GM21367 (cell line): Measurements from ENCODE around the gene MT1HL1.
"Not testable (repeated sequence)": the region's sequence is repeated elsewhere in the genome, so short reads cannot be mapped to it uniquely, and the experiment has no call there.

Experiments used
- ATAC-seq: cut with Tn5 transposase; IDR thresholded peaks from one replicate; pipeline ENCODE4 v1.9.1; 2021; ENCODE audit not compliant: unreplicated experiment

MT1HL1 gene

DNA sequence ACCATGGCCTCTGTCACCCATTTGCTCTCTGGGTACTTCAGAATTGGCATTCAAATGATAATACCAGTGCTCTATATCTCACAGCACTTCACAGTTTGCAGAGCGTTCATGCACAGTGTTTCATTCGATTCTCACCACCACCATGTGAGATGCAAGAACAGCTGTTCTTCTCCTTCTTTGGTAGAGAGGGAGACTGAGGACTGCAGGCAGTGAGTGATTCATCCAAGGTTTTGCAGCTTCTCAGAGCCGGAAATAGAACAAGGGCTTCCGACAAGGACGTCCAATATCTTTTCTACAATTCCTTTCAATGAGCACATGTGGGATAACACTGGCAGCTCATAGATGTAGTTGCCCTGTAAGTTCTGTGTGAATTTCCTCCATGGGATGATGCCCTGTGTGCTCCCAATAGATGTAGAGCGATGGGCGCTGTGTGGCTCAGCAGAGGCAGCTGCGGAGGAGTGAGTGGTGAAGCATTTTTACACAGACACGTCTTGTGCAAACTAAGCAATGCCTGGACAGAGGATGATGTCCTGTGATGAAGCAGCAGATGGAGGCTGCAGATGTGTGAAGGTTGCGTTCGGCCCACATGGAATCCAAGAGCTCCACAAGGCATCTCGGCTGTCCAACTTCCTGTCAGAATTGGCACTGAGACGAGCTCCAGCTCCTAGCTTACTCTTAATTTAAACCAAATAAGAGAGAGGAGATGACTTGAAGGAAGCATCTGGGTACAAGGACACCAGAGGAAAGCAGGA lies 24.9 kb downstream of the MT1HL1 start:
- no peak for ATAC-seq

DNA sequence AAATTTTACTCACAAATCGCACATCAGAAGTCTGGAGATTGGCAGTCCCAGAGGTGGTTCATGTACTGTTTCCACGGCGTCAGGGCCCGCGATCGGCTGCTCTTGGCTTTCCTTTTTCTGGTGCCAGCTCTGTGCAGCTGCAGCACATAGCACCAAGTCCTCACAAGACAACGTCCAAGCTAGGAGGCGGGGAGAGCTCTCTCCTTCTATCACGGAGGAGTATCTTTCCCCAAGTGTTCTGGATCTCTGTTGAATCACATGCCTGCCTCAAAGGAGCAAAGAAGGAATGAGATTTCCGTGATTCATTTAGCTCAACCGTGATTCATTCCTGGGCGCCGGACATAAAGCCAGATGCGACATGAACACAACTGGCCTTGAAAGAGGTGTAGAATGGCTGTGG lies 25.5 kb downstream of the MT1HL1 start:
- ATAC-seq, result no peak

DNA sequence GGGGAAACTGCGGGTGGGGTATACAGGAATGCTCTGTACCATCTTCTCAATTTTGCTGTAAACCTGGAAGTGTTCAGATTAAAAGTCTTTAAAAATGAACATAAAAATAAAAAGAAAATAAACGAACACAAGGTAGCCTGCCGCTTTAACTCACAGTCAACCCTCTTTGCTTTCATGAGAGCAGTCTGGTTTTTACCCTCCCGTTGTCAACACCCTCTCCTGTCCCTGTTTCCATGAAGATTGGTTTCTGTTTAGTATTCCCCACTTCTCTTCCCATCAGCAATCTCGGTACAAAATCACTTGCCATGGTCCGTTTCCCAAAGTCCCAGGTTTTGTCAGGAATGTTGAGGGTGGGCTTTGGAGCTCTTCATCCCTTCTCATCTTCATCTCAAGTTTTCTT lies 28.8 kb downstream of the MT1HL1 start:
- ATAC-seq, result no peak

DNA sequence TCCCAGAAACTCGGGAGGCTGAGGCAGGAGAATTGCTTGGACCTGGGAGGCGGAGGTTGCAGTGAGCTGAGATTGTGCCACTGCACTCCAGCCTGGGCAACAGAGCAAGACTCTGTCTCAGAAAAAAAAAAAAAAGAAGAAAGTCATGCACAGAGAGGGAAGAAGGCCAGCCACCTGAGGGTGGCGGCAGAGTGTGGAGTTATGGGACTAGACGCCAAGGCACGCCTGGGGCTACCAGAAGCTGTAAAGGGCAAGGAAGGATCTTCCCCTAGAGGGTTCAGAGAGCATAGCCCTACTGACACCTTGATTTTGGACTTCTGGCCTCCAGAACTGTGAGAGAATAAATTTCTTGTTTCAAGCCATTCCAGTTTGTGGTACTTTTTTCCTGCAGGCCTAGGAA lies 30.2 kb downstream of the MT1HL1 start:
- not testable (repeated sequence) for ATAC-seq

DNA sequence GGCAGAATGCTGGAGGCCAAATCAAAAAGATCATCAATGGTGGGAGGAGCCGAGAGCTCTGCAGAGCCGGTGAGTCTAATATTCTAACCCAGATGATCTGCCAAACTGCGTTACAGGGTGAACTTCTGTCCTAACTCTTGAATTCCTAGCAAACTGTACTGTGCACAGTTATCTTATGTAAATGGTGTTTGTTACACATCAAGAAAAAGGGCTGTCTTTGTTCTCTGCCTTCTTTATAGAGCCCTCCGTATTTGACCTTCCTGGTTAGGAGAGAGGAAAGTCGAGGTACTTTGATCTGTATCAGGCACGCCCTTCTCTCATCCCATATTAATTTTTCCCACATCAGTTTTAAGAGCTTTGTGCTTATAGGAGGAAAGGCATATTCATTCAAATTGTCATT lies 37.6 kb downstream of the MT1HL1 start:
- no peak for ATAC-seq

DNA sequence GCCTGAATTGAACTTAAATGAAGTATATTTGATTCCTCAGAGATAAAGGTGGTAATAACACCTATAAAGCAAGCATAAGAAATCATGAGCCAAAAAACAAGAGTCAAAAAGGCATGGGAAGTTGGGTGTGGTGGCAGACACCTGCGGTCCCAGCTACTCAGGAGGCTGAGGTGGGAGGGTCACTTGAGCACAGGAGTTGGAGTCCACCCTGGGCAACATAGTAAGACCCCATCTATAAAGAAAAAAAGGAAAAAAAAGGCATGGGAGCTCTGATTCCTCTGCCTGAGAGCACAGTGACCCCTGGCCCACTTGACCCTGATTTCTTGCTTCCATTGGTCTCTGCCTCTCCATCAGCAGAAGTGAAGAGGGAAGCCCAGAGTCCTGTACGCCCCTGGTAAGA lies 40.3 kb downstream of the MT1HL1 start:
- ATAC-seq, result no peak

DNA sequence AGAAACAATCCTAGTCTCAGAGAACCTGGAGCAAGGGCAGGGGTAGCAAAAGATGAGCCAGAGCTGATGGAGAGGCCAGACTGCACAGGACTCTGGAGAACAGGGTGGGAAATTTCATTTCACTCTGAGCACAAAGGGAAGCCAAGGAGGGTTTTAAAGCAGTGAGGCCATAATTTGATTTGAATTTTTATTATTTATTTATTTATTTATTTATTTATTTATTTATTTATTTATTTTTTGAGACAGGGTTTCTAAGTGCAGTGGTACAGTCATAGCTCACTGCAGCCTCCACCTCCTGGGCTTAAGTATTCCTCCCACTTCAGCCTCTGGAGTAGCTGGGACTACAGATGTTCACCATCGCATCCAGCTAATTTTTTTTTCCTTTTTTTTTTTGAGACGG lies 45.1 kb downstream of the MT1HL1 start:
- no peak for ATAC-seq

DNA sequence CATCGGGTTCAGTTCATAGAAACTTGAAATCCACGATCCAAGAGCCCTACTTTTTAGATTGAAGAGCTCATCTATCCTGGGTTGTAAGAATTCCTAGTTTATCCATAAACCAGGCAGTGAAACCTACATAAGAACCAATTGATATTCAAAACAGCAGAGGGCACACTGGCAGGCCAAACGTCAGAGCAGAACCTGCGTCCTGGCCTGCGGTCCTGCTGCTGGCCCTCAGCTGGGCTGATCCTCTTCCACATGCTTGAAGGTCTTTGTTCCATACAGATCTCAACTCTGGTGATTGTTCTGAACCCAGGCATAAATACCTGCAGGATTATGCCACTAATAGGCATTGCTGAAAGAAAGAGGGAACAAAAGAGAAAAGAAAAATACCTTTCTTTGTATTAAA lies 47.0 kb downstream of the MT1HL1 start:
- ATAC-seq, result no peak
